ENCODE measurements around the gene AGFG1.
A peak's percentile ranks its signal among the peaks of the same experiment; 100 is the strongest.
"Not testable (repeated sequence)": the region's sequence is repeated elsewhere in the genome, so short reads cannot be mapped to it uniquely, and the experiment has no call there.

The AGFG1 gene

GRCh38 chr2:227488045-227488444, 16.1 kb downstream of the AGFG1 start:
- intact Hi-C loops (cut with DNase I) = no loop called here
- DNase-seq = no peak

- DNase-seq = no peak
- intact Hi-C loops (cut with DNase I) = no loop called here
Observed at GRCh38 chr2:227491386-227491785, 19.4 kb downstream of the AGFG1 start.

DNA sequence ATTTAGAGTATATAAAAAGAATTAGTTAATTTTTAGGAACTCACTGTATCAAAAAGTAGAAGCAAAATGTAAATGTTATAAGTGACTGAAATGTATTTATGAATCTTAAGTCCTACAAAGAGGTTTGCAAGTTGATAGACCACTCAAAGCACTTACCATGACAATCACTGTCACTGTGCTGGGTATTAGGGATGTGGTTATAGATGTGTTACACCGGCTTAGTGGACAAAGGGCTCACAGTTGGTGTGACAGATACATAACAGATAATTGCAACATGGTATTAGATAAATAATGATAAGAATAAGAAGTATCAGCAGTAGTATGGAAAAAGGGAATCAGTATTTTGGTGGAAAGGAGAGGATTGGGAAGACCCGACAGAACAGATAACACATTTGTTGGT, 21.6 kb downstream of the AGFG1 start:
- no peak for DNase-seq
- intact Hi-C loops (cut with DNase I) = no loop called here

DNA sequence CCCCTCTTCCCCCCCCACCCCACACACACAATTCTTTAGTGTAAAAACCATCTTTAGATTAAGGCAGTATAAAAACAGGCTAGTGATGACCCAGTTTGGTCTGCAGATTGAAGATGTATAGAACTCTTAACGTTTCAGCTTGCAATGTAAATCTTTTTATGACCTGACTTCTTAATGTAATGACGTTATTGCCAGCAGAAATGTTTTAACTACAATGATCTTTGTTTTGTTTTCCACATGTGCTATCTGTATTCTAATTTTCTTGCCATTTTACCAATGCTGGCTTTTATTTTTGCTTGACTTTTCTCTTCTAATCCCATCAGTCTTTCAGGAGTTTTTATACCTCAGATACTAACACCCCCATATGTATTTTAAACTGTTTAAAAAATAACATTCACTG, 25.2 kb downstream of the AGFG1 start:
- no peak for DNase-seq
- intact Hi-C loops (cut with DNase I) = no loop called here

DNA sequence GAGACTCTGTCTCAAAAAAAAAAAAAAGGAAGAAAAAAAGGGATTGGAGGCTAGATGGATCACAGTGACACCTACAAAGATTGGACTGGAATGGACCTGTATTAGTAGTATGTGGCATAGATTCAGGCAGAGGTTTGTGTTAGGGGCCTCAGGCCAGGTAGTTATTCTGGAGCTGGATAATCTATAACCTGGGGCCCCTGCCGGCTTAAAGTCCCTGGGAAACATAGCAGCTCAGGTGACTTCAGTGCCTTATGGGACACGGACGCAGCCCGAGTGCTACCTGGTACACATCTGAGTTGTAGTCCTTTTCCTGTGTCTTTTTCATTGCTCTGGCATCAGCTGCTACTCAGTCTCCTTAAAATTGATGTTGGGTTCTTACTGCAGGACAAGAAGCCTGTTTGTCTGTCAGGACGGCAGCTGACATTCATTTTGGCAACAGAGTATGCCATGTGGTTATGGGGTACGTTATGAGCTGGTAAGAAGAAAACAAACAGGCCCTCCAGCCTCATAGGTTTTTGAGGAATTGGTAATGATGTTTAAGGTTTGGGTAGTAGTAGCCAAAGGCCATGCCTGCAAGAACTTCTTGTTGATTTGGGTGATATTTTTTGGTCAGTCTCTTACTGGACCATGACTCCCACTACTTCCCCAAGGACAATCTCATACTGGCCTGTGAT, 27.8 kb downstream of the AGFG1 start:
- DNase-seq = no peak
- intact Hi-C loops (cut with DNase I) = no loop called here

GRCh38 chr2:227500301-227500630, 28.3 kb downstream of the AGFG1 start:
- intact Hi-C loops (cut with DNase I) = no loop called here
- DNase-seq = no peak

GRCh38 chr2:227503433-227504406, 31.8 kb downstream of the AGFG1 start:
- intact Hi-C loops (cut with DNase I) = no loop called here
- DNase-seq = peak in 8 of 42 donors; percentile 22 to 67 (median 32)

DNA sequence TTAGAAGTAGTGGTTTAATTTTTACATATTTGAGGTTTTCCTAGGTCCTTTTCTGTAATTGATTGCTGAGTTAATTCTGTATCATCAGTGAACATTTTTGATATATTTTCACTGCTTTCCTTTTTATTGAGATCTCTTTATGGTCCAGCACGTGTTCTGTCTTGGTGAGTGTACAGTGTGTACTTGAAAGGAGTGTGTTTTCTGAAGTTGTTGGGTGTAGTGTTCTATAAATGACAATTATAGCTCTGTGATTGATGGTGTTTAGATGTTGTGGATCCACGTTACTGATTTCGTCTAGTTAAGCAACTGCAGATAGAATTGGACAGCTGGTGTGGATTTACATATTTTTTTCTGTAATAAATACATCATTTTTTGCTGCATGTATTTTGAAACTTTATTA, 32.7 kb downstream of the AGFG1 start:
- DNase-seq = no peak
- intact Hi-C loops (cut with DNase I) = no loop called here

GRCh38 chr2:227506456-227506855, 34.5 kb downstream of the AGFG1 start:
- DNase-seq = no peak
- intact Hi-C loops (cut with DNase I) = no loop called here

- intact Hi-C loops (cut with DNase I) = no loop called here
- DNase-seq = peak in 1 of 42 donors; percentile 15
Observed at GRCh38 chr2:227507963-227508362, 36.0 kb downstream of the AGFG1 start.

DNA sequence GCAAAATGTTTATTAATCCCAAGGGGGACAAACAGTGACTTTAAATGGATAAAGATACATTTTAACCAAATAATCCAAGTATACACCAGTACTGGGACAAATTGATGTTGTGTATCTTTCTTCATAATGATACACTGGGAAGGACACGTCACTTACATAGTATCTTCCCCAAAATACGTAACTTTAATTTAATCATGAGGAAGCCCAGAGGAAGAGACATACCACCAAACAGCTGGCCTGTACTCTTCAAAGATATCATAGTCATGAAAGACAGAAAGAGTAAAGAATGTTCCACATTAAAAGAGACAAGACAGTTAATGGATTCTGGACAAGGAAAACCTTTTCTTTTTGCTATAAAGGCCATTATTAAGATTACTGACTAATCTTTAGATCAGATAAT, 37.1 kb downstream of the AGFG1 start:
- intact Hi-C loops (cut with DNase I) = no loop called here
- no peak for DNase-seq

- intact Hi-C loops (cut with DNase I) = no loop called here
- no peak for DNase-seq
Observed at GRCh38 chr2:227509824-227510619, 38.1 kb downstream of the AGFG1 start.

DNA sequence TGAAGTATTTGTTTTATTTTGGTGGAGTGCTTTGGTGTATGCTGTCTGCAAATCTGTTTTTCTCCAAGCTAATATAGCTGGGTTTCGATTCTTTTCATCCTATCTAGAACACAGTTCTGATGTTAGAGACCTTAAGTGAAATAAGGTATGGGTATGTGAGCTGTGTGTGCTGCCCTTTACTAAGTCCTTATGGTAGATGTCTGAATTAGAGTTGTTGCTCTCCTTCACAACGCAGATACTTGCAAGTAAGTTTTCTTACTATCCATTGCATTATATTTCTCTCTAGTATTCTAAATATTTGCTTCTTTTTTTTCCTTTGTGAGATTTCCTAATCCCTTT, 38.6 kb downstream of the AGFG1 start:
- intact Hi-C loops (cut with DNase I) = no loop called here
- no peak for DNase-seq

DNA sequence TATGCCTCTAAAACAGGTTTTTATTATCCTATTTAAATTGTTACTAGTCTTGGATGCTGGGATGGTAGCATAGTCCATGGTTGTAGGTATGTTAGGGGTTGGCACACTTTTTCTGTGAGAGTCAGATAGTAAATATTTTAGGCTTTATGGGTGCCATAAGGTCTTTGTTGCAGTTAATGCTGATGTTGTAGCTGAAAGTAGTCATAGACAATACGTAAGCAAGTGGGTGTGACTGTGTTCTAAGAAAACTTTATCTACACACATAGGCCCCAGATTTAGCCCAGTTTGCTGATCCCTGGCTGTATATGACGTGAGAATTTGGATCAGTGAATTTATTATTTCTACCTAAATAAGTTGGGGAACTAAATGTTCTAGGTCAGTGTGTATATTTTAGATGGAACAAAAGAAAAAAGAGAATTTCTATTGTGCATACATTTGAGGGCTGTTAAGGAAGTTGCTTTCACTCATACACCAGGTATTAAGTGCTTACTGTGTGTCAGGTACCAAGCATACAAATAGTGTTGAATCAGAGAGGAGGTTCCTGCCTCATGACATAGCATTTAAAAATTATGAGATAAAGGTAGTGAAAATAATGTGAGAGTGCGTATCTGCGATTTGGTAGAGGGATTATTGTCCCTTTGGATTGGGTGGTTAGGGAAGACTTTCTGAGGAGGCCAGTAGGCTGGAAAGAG, 39.4 kb downstream of the AGFG1 start:
- intact Hi-C loops (cut with DNase I) = no loop called here
- no peak for DNase-seq

- intact Hi-C loops (cut with DNase I) = no loop called here
- peak in 1 of 42 donors; percentile 25 for DNase-seq
Observed at GRCh38 chr2:227511955-227512354, 40.0 kb downstream of the AGFG1 start.

- intact Hi-C loops (cut with DNase I) = no loop called here
- DNase-seq = peak in 12 of 42 donors; percentile 5 to 51 (median 22)
Observed at GRCh38 chr2:227513113-227513512, 41.2 kb downstream of the AGFG1 start.

GRCh38 chr2:227515742-227516141, 43.8 kb downstream of the AGFG1 start:
- no peak for DNase-seq
- intact Hi-C loops (cut with DNase I) = no loop called here

DNA sequence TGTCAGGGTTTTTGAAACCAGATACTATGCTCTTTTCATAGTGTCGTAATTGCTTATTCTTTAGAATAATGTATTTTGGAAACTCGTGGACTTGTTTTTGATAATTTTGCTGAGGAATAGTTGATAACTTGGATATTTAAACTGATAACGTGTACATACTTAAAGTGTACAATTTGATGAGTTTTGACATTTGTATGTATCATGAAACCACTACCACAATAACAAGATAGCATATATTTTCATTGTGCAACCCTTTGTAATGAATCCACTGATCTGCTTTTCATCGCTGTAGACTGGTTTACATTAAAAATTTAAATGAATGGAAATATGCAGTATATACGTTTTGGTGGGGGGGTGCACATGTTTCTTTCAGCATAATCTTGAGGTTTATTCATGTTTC, 45.8 kb downstream of the AGFG1 start:
- intact Hi-C loops (cut with DNase I) = no loop called here
- DNase-seq = no peak

DNA sequence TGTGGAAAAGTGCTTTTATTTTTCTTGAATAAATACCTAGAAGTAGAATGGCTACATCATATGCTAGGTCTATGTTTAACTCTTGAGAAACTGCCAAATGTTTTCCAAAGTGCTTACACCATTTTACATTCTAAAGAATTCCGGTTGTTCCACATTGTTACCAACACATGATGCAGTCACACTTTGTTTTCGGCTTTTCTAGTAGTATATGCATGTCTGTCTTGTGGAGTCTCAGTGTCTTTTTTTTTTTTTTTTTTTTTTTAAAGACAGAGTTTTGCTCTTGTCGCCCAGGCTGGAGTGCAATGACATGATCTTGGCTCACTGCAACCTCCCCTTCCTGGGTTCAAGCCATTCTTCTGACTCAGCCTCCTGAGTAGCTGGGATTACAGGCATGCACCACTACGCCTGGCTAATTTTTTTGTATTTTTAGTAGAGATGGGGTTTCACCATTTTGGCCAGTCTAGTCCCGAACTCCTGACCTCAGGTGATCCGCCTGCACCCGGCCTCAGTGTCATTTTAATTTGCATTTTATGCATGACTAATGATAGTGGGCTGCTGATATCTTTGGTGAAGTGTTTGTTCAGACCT, 46.4 kb downstream of the AGFG1 start:
- intact Hi-C loops (cut with DNase I) = not testable (repeated sequence)

More for the DNA sequence above, 46.4 kb downstream of the AGFG1 start:
- not testable (repeated sequence) for DNase-seq
